ENCODE results near the gene ALLC.

DNA sequence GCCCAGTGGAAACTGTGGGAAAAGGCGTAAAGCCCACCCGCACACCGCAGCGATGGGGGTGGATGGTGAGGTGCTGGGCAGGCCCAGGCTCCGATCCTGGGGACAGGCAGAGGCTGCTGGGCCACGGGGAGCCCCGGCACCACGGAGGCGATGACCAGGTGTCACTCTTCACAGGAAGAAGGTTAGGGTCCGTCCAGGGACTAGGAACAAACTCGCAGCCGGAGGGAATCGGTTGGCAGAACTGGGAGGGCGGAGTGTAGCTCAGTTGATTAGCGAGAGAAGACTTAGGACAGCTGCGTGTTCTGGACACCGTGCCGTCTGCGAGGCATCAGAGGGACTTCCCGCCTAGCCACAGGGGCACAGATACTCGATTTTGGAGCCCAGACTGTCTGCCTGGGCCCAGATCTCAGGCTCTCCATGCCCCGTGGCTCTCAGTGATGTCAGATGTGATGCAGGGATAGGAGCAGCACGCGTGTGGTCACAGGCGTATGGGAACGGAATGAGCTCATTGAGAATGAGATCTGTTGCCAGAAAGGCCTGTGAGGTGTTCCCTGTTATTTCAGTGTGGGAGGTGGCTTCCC, 16.1 kb upstream of the ALLC start:
- TF ChIP-seq POLR2A (IDR thresholded peaks at IDR 0.05; ENCODE audit: low read depth): no peak
- TF ChIP-seq, protein P1, sequence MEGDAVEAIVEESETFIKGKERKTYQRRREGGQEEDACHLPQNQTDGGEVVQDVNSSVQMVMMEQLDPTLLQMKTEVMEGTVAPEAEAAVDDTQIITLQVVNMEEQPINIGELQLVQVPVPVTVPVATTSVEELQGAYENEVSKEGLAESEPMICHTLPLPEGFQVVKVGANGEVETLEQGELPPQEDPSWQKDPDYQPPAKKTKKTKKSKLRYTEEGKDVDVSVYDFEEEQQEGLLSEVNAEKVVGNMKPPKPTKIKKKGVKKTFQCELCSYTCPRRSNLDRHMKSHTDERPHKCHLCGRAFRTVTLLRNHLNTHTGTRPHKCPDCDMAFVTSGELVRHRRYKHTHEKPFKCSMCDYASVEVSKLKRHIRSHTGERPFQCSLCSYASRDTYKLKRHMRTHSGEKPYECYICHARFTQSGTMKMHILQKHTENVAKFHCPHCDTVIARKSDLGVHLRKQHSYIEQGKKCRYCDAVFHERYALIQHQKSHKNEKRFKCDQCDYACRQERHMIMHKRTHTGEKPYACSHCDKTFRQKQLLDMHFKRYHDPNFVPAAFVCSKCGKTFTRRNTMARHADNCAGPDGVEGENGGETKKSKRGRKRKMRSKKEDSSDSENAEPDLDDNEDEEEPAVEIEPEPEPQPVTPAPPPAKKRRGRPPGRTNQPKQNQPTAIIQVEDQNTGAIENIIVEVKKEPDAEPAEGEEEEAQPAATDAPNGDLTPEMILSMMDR (IDR thresholded peaks at IDR 0.05): no peak
